ENCODE measurements around the gene NOPCHAP1.
A peak's percentile ranks its signal among the peaks of the same experiment; 100 is the strongest.
"Not testable (repeated sequence)": the region's sequence is repeated elsewhere in the genome, so short reads cannot be mapped to it uniquely, and the experiment has no call there.

The NOPCHAP1 gene
- 7.1 to 13.0 (median 10.4) reads per million in 3 donors for total RNA-seq

- Histone ChIP-seq H3K9me3 (ENCODE audit: control insufficient read depth, low read length) (no peaks in the 10 kb centered on the region), H3K27me3 (replicated peaks; ENCODE audit: control insufficient read depth, insufficient read depth, low read length, poor library complexity, severe bottlenecking) (no peaks in the 10 kb centered on the region), H3K27ac (ENCODE audit: insufficient read depth, low read length, poor library complexity, severe bottlenecking) (peak within 1 kb of the TSS; percentile 66)
Observed at GRCh38 chr12:104986022-104986941, at the start of gene NOPCHAP1. Gene NOPCHAP1 (plus strand): TSS chr12:104986316. CDS start chr12:104986353, 37 bp downstream.

GRCh38 chr12:104938371-104938770, 47.7 kb upstream of the NOPCHAP1 start:
- DNase-seq: no peak
- no peaks in the 10 kb centered on the region for H3K27me3 ChIP-seq (replicated peaks; ENCODE audit: control insufficient read depth, insufficient read depth, low read length, poor library complexity, severe bottlenecking)
- no peak overlapping the region for H3K27ac ChIP-seq (ENCODE audit: insufficient read depth, low read length, poor library complexity, severe bottlenecking)
- no peaks in the 10 kb centered on the region for H3K36me3 ChIP-seq (ENCODE audit: control insufficient read depth, insufficient read depth, low read length)
- H3K4me3 ChIP-seq (ENCODE audit: insufficient read depth, low read depth, low read length, poor library complexity, severe bottlenecking): no peak overlapping the region
- no peaks in the 10 kb centered on the region for H3K9me3 ChIP-seq (ENCODE audit: control insufficient read depth, low read length)
- no peaks in the 10 kb centered on the region for H3K4me1 ChIP-seq (ENCODE audit: control insufficient read depth, insufficient read depth, low read length, poor library complexity, severe bottlenecking)

More at GRCh38 chr12:104986022-104986941, at the start of gene NOPCHAP1:
- Histone ChIP-seq H3K4me1 (ENCODE audit: control insufficient read depth, insufficient read depth, low read length, poor library complexity, severe bottlenecking) (peaks cover 13% of the 10 kb centered on the region), H3K36me3 (ENCODE audit: control insufficient read depth, insufficient read depth, low read length) (no peaks in the 10 kb centered on the region), H3K4me3 (ENCODE audit: insufficient read depth, low read depth, low read length, poor library complexity, severe bottlenecking) (peak within 1 kb of the TSS; percentile 85)
- DNase-seq: peak; percentile 65 to 80 (median 79)

- Histone ChIP-seq H3K36me3 (ENCODE audit: control insufficient read depth, insufficient read depth, low read length) (no peaks in the 10 kb centered on the region), H3K27me3 (replicated peaks; ENCODE audit: control insufficient read depth, insufficient read depth, low read length, poor library complexity, severe bottlenecking) (no peaks in the 10 kb centered on the region), H3K4me1 (ENCODE audit: control insufficient read depth, insufficient read depth, low read length, poor library complexity, severe bottlenecking) (no peaks in the 10 kb centered on the region), H3K27ac (ENCODE audit: insufficient read depth, low read length, poor library complexity, severe bottlenecking) (no peak overlapping the region), H3K9me3 (ENCODE audit: control insufficient read depth, low read length) (no peaks in the 10 kb centered on the region), H3K4me3 (ENCODE audit: insufficient read depth, low read depth, low read length, poor library complexity, severe bottlenecking) (no peak overlapping the region)
- DNase-seq: no peak
Observed at GRCh38 chr12:104939089-104939488, 47.0 kb upstream of the NOPCHAP1 start.

- Histone ChIP-seq H3K27me3 (replicated peaks; ENCODE audit: control insufficient read depth, insufficient read depth, low read length, poor library complexity, severe bottlenecking) (no peaks in the 10 kb centered on the region), H3K9me3 (ENCODE audit: control insufficient read depth, low read length) (no peaks in the 10 kb centered on the region), H3K36me3 (ENCODE audit: control insufficient read depth, insufficient read depth, low read length) (no peaks in the 10 kb centered on the region), H3K4me3 (ENCODE audit: insufficient read depth, low read depth, low read length, poor library complexity, severe bottlenecking) (no peak overlapping the region), H3K27ac (ENCODE audit: insufficient read depth, low read length, poor library complexity, severe bottlenecking) (no peak overlapping the region), H3K4me1 (ENCODE audit: control insufficient read depth, insufficient read depth, low read length, poor library complexity, severe bottlenecking) (no peaks in the 10 kb centered on the region)
- DNase-seq: no peak
Observed at GRCh38 chr12:104941454-104941853, 44.7 kb upstream of the NOPCHAP1 start.

- Histone ChIP-seq H3K27ac (ENCODE audit: insufficient read depth, low read length, poor library complexity, severe bottlenecking) (no peak overlapping the region), H3K9me3 (ENCODE audit: control insufficient read depth, low read length) (no peaks in the 10 kb centered on the region), H3K27me3 (replicated peaks; ENCODE audit: control insufficient read depth, insufficient read depth, low read length, poor library complexity, severe bottlenecking) (no peaks in the 10 kb centered on the region), H3K4me1 (ENCODE audit: control insufficient read depth, insufficient read depth, low read length, poor library complexity, severe bottlenecking) (no peaks in the 10 kb centered on the region), H3K4me3 (ENCODE audit: insufficient read depth, low read depth, low read length, poor library complexity, severe bottlenecking) (no peak overlapping the region), H3K36me3 (ENCODE audit: control insufficient read depth, insufficient read depth, low read length) (no peaks in the 10 kb centered on the region)
- DNase-seq: no peak
Observed at GRCh38 chr12:104942075-104942474, 44.0 kb upstream of the NOPCHAP1 start.

- H3K4me3 ChIP-seq (ENCODE audit: insufficient read depth, low read depth, low read length, poor library complexity, severe bottlenecking); H3K27ac ChIP-seq (ENCODE audit: insufficient read depth, low read length, poor library complexity, severe bottlenecking); H3K36me3 ChIP-seq (ENCODE audit: control insufficient read depth, insufficient read depth, low read length); H3K27me3 ChIP-seq (replicated peaks; ENCODE audit: control insufficient read depth, insufficient read depth, low read length, poor library complexity, severe bottlenecking); DNase-seq; H3K9me3 ChIP-seq (ENCODE audit: control insufficient read depth, low read length); H3K4me1 ChIP-seq (ENCODE audit: control insufficient read depth, insufficient read depth, low read length, poor library complexity, severe bottlenecking): not testable (repeated sequence)
Observed at GRCh38 chr12:104943401-104943800, 42.7 kb upstream of the NOPCHAP1 start.

GRCh38 chr12:104944252-104944651, 41.9 kb upstream of the NOPCHAP1 start:
- Histone ChIP-seq H3K27ac (ENCODE audit: insufficient read depth, low read length, poor library complexity, severe bottlenecking) (no peak overlapping the region), H3K36me3 (ENCODE audit: control insufficient read depth, insufficient read depth, low read length) (no peaks in the 10 kb centered on the region), H3K4me1 (ENCODE audit: control insufficient read depth, insufficient read depth, low read length, poor library complexity, severe bottlenecking) (no peaks in the 10 kb centered on the region), H3K9me3 (ENCODE audit: control insufficient read depth, low read length) (no peaks in the 10 kb centered on the region), H3K27me3 (replicated peaks; ENCODE audit: control insufficient read depth, insufficient read depth, low read length, poor library complexity, severe bottlenecking) (no peaks in the 10 kb centered on the region), H3K4me3 (ENCODE audit: insufficient read depth, low read depth, low read length, poor library complexity, severe bottlenecking) (no peak overlapping the region)
- no peak for DNase-seq

GRCh38 chr12:104948716-104949115, 37.4 kb upstream of the NOPCHAP1 start:
- not testable (repeated sequence) for DNase-seq; H3K36me3 ChIP-seq (ENCODE audit: control insufficient read depth, insufficient read depth, low read length); H3K4me3 ChIP-seq (ENCODE audit: insufficient read depth, low read depth, low read length, poor library complexity, severe bottlenecking); H3K9me3 ChIP-seq (ENCODE audit: control insufficient read depth, low read length); H3K4me1 ChIP-seq (ENCODE audit: control insufficient read depth, insufficient read depth, low read length, poor library complexity, severe bottlenecking); H3K27me3 ChIP-seq (replicated peaks; ENCODE audit: control insufficient read depth, insufficient read depth, low read length, poor library complexity, severe bottlenecking); H3K27ac ChIP-seq (ENCODE audit: insufficient read depth, low read length, poor library complexity, severe bottlenecking)

GRCh38 chr12:104951759-104952509, 34.2 kb upstream of the NOPCHAP1 start:
- no peaks in the 10 kb centered on the region for H3K36me3 ChIP-seq (ENCODE audit: control insufficient read depth, insufficient read depth, low read length)
- DNase-seq: no peak
- no peaks in the 10 kb centered on the region for H3K9me3 ChIP-seq (ENCODE audit: control insufficient read depth, low read length)
- no peaks in the 10 kb centered on the region for H3K27me3 ChIP-seq (replicated peaks; ENCODE audit: control insufficient read depth, insufficient read depth, low read length, poor library complexity, severe bottlenecking)
- H3K4me1 ChIP-seq (ENCODE audit: control insufficient read depth, insufficient read depth, low read length, poor library complexity, severe bottlenecking): no peaks in the 10 kb centered on the region
- H3K4me3 ChIP-seq (ENCODE audit: insufficient read depth, low read depth, low read length, poor library complexity, severe bottlenecking): no peak overlapping the region
- no peak overlapping the region for H3K27ac ChIP-seq (ENCODE audit: insufficient read depth, low read length, poor library complexity, severe bottlenecking)

GRCh38 chr12:104952816-104953215, 33.3 kb upstream of the NOPCHAP1 start:
- no peak for DNase-seq
- Histone ChIP-seq H3K4me3 (ENCODE audit: insufficient read depth, low read depth, low read length, poor library complexity, severe bottlenecking) (no peak overlapping the region), H3K36me3 (ENCODE audit: control insufficient read depth, insufficient read depth, low read length) (no peaks in the 10 kb centered on the region), H3K4me1 (ENCODE audit: control insufficient read depth, insufficient read depth, low read length, poor library complexity, severe bottlenecking) (no peaks in the 10 kb centered on the region), H3K27ac (ENCODE audit: insufficient read depth, low read length, poor library complexity, severe bottlenecking) (no peak overlapping the region), H3K9me3 (ENCODE audit: control insufficient read depth, low read length) (no peaks in the 10 kb centered on the region), H3K27me3 (replicated peaks; ENCODE audit: control insufficient read depth, insufficient read depth, low read length, poor library complexity, severe bottlenecking) (no peaks in the 10 kb centered on the region)

All from effector memory CD4-positive, alpha-beta T cell (primary cell).